ENCODE measurements around the gene EXOSC7. TPM values are rescaled to one million over a fixed set of nuclear protein-coding genes. Genes with fewer than 3 reads are reported as not detected.
A peak's percentile ranks its signal among the peaks of the same experiment; 100 is the strongest.

The EXOSC7 gene
- total and polyA plus RNA-seq, 9 of the 15 experiments (the other 6 are each of a cell fraction or from before 2014, with no cell fraction given) = 88.5 to 237 (median 112) TPM

- peak overlapping the region in 1 of 2 experiments; percentile 0; a peak in 1 of 4 replicates for H3K9ac ChIP-seq (ENCODE audit: insufficient read depth in 1 of 2, low read depth in 2 of 2, low read length in 2 of 2)
- H3K36me3 ChIP-seq (ENCODE audit: control insufficient read depth, insufficient read depth, low read length) = peaks cover 3% of the 10 kb centered on the region; the same call in 1 of the 3 replicates
- peaks cover 35 to 48% of the 10 kb centered on the region in 2 experiments for H3K4me1 ChIP-seq (replicated peaks in 1 of 2; ENCODE audit: control insufficient read depth in 2 of 2, insufficient read depth in 2 of 2, low read length in 2 of 2)
- H4K20me1 ChIP-seq (replicated peaks; ENCODE audit: control insufficient read depth, insufficient read depth, low read length) = peaks cover 18% of the 10 kb centered on the region
- ChIA-PET POLR2A (interaction anchor here (0.5 to 3.2 kb wide), 3 partner anchors 11 to 277 kb away, joined by 3 to 11 read pairs (median 4); partner anchors contain the start of genes EXOSC7 and ZDHHC3), CTCF (ENCODE audit: low intra/inter-chr PET ratio) (interaction anchor here (0.7 kb wide), 1 partner anchor 259 kb away, joined by 3 read pairs; no protein-coding TSS in a partner anchor)
- peaks cover 11% of the 10 kb centered on the region for H3K9me1 ChIP-seq (ENCODE audit: control insufficient read depth, insufficient read depth, low read length)
- no peak overlapping the region for H3K4me2 ChIP-seq (ENCODE audit: insufficient read depth, low read length)
- peaks cover 83% of the 10 kb centered on the region for H3K79me2 ChIP-seq (ENCODE audit: control insufficient read depth, insufficient read depth, low read length)
- no peak overlapping the region for H2AFZ ChIP-seq (ENCODE audit: low read depth, low read length)
- 69% methylated on average over 3 of the region's 3 CpGs for WGBS (ENCODE audit: insufficient coverage, low coverage, missing lambda C conversion rate)
- DNase-seq (ENCODE audit: extremely low read depth in 1 of 4, low spot score in 3 of 4) (no peak), ATAC-seq (no peak), FAIRE-seq (no peak)
- in situ Hi-C loops (cut with MboI) = no loop called here
- no peaks in the 10 kb centered on the region for H3K9me3 ChIP-seq (replicated peaks; ENCODE audit: control insufficient read depth, insufficient read depth, low read depth, low read length)
- no TSS peak for BruUV-seq (replicated peaks)
- no peaks in the 10 kb centered on the region for H3K27me3 ChIP-seq (ENCODE audit: control insufficient read depth in 2 of 2, insufficient read depth in 2 of 2, low read length in 2 of 2)
- no peak overlapping the region for H3K27ac ChIP-seq (ENCODE audit: extremely low read depth, low read depth, low read length)
- no peak overlapping the region for H3K4me3 ChIP-seq
- intact Hi-C loops (cut with micrococcal nuclease) = no loop called here
- TF ChIP-seq, protein P1, sequence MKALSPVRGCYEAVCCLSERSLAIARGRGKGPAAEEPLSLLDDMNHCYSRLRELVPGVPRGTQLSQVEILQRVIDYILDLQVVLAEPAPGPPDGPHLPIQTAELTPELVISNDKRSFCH (CRISPR knock-in tag; IDR thresholded peaks at IDR 0.05) = no peak
- TF ChIP-seq, protein P1 (tag; IDR thresholded peaks at IDR 0.05) = no peak
- TF ChIP-seq ZNF316 (IDR thresholded peaks at IDR 0.05) = peak; percentile 55
Observed at GRCh38 chr3:44965165-44965564, 10.9 kb upstream of the EXOSC7 start.

DNA sequence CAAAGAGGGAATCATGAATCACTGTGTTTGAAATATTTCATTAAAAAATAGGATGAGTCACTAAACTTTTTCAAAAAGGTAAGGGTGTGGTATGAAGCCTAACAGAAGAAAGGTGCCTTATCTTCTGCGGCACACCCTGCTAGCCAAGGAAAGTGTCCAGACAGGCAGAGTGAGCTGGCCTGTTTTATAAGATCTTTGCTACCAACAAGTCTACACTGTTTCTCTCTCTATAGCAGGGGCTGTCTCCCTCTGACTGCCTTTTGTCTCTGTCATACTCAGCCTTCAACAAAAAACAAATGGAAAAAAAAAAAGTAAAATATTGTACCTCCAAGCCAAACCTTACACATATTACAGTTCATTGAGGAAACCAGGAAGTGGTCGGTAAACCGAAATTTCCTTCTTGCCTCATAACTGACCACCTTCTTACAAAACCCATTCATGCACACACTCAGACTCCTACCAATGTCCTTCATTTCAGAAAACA lies 9.2 kb upstream of the EXOSC7 start:
- Histone ChIP-seq H3K27ac (ENCODE audit: extremely low read depth, low read depth, low read length) (peak overlapping the region; percentile 30; the same call in 2 of the 3 replicates), H3K36me3 (ENCODE audit: control insufficient read depth, insufficient read depth, low read length) (peaks cover 10% of the 10 kb centered on the region), H3K27me3 (ENCODE audit: control insufficient read depth in 2 of 2, insufficient read depth in 2 of 2, low read length in 2 of 2) (no peaks in the 10 kb centered on the region), H3K4me3 (no peak overlapping the region), H3K79me2 (ENCODE audit: control insufficient read depth, insufficient read depth, low read length) (peaks cover 84% of the 10 kb centered on the region), H2AFZ (ENCODE audit: low read depth, low read length) (no peak overlapping the region), H3K9ac (ENCODE audit: insufficient read depth in 1 of 2, low read depth in 2 of 2, low read length in 2 of 2) (no peak overlapping the region; a peak in 2 of 4 replicates), H3K4me1 (replicated peaks in 1 of 2; ENCODE audit: control insufficient read depth in 2 of 2, insufficient read depth in 2 of 2, low read length in 2 of 2) (peaks cover 35 to 53% of the 10 kb centered on the region in 2 experiments), H4K20me1 (replicated peaks; ENCODE audit: control insufficient read depth, insufficient read depth, low read length) (peaks cover 17% of the 10 kb centered on the region), H3K9me3 (replicated peaks; ENCODE audit: control insufficient read depth, insufficient read depth, low read depth, low read length) (no peaks in the 10 kb centered on the region), H3K4me2 (ENCODE audit: insufficient read depth, low read length) (peak overlapping the region; percentile 41; the same call in 1 of the 2 replicates), H3K9me1 (ENCODE audit: control insufficient read depth, insufficient read depth, low read length) (peaks cover 11% of the 10 kb centered on the region)
- in situ Hi-C loops (cut with MboI) = no loop called here
- intact Hi-C loops (cut with micrococcal nuclease) = no loop called here
- ChIA-PET CTCF (ENCODE audit: low intra/inter-chr PET ratio) (no interaction called here), POLR2A (interaction anchor here (1.0 to 3.2 kb wide), 6 partner anchors 10 to 679 kb away, joined by 3 to 11 read pairs (median 6); partner anchors contain the start of genes EXOSC7 and ZDHHC3)
- DNase-seq (ENCODE audit: extremely low read depth in 1 of 4, low spot score in 3 of 4) = peak; percentile 69 to 83 (median 82)
- no TSS peak for BruUV-seq (replicated peaks)
- peak; percentile 88 for FAIRE-seq
- ATAC-seq = peak; percentile 76
- 12% methylated on average over 3 of the region's 3 CpGs for WGBS (ENCODE audit: insufficient coverage, low coverage, missing lambda C conversion rate)
- TF ChIP-seq ZBTB40 (IDR thresholded peaks at IDR 0.05) = 0 out of 2 replicates have a peak, but pooled peaks have one; percentile 35
- TF ChIP-seq ZBTB40 (CRISPR knock-in tag; IDR thresholded peaks at IDR 0.05) = no peak

Measured in K562 (cell line).